GM19452 (cell line): ENCODE measurements around the gene RALY.

Source experiments
- ATAC-seq: cut with Tn5 transposase; IDR thresholded peaks from one replicate; pipeline ENCODE4 v1.9.1; 2021; ENCODE audit not compliant: unreplicated experiment

The RALY gene

DNA sequence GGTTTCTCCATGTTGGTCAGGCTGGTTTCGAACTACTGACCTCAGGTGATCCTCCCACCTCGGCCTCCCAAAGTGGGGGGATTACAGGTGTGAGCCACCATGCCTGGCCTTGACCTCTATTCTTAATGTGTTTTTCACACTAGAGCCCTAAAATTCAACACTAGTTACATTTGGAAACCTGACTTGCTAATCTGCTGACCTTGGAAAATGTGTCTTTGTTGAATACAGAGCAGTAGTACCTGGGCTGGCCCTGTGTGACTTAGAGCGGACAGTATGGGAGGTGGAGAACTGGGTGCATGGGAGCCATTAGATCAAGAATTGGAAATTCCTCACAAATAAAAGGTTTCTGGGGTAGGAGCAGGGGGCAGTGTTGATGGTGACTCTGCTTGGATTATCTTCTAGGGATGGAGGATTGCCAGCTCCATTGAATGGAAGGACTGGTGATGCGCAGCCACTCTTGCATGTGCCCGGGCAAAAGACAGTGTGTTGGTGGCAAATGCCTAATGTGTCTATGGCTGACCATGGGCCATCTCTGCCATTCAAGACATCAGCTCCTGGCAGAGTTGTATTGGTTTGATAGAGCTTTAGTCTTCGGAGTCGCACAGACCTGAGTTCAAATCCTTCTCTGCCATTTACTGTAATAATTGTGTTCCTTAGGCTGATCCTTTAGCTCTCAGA is 53.4 kb downstream of the RALY start:
- ATAC-seq = no peak

DNA sequence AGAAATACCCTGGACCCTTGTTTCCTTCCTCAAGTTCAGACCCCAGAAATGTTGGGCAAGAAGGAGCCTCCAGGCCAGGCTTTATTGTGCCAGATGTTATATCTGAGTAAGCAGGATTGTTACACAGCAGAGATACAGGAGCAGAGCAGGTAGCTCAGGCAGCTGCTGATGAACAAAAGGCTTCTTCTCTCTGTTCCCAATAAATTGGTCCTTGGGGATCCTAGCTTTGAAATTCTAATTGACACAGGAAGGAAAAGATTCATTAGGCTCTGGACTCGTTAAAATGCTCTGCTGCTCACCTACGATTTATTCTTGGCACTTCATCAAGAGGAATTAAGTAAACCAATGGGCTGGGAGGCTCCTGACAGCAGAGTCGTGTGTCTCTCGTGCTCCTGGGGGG is 54.2 kb downstream of the RALY start:
- ATAC-seq = no peak

DNA sequence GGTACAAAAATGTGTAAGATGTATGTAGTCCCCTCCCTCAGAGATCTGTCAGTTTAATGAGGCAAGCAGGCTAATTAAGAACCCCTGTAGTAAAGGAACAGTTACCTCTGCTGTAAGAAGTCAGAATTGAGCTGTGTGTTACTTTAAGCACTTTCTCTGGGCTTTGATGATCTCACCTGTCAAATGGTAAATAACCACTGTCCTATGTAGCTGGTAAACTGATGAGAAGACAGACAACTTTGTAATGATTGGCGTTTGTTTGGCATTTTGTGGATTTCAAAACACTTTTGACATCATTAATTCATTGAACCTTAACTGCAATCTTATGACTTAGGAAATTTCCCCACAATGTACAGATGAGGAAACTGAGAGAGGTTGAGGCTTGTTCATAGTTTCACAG is 55.7 kb downstream of the RALY start:
- no peak for ATAC-seq

DNA sequence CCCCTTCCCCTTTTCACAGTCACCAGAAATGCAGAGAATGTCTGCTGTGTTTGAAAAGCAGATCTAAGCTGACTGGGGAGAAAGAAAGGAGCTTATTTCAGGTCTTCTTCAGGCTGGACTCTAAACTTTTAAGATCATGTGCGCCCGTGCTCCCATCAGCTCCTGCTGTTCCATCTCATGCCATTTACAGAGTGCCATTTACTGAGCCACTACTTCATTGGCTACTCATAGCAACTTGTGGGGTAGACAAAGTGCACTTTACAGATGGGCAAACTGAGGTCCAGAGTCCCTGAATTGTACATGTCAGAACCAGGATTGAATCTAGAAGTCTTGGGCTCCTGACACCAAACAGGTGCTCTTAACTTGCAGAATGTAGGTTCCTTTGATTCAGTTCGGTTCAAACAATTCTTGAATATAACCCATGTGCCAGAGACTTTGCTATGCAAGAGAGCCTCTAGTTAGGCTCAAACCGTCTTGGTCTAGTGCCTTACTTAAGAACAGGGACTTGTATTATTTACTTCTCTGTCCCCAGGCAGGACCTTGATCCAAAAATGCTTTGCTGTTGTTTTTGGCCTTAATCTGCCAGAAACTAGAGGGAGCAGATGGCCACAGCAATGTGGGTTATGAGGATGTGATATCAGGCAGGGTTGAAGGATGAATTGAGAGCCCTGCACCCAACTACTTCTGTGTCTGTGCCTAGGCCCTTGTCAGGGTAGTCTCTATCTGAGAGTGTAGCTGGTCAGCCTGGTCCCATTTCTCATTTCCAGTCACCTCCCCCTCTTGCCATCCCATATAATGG is 56.4 kb downstream of the RALY start:
- ATAC-seq = no peak

DNA sequence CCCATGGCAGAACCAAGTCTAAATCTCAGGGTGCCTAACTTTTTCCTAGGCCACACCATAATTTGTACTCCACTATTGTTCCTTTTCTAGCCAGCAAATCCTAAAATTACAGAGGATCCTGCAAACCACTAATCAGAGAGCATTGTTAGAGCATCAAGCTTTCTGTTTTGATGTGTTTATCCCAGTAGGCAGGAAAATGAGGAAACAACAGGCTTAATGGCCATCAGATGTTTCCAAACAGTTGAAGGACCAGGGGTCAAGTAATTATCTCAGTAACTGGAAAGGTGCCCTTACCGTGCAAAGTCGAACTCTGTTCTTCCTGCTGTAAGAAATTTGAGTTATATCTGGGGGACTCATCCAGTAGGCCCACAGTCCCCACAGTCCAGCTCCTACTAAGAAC is 58.7 kb downstream of the RALY start:
- no peak for ATAC-seq

DNA sequence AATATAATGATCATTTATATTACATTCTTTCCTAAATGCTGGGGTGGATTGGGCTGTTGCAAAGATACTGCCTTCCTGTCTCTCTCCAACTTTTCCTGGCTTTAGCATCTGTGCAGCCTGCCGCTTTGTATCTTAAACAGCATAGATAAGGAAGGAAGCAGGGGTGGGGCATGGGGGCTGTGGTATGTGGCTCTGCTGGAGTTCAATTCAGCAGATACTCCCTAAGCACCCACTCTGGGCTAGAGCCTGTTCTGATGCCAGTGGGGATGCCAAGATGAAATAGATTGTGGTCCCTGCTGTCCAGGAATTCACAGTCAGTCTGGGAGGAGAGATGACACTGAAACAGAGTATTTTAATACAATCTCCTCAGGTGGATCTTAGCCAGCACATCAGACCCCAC is 61.6 kb downstream of the RALY start:
- ATAC-seq = no peak

DNA sequence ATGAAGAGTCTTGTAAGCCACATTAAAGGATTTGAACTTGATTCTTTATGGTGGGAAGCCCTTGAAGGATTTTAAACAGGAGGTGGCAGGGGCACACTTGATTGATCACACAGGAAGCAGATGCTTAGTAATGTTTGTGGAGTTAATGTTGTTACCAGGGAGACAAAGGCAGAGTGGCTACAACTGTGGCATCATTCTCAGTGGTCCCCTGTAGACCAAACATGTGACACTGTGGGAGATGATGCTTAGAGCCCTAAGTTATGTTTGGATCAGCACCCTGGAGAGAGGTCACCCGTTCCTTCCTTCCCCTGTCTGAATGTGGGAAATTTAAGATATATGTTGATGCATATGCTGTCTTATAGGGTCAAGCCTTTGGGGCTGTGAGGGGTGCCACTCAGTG is 65.1 kb downstream of the RALY start:
- ATAC-seq = no peak

DNA sequence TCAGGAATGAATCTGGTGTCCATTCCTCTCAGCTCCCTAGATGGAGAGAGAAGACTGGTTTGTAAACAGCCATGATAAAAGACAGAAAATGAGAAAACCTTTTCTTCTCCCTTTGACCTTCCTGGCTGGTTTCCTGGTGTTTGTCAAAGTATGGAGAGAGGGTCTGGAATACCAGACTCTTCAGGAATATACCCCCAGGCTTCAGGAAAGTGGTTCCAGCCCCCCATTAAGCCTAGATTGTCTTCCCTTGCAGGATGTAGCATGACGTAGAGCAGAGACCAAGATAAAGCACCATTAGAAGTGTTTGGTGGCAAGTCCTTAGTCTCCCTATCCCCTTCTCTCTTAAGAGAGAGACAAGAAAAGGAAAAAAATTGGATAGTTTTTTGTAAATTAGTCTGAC is 67.3 kb downstream of the RALY start:
- ATAC-seq = no peak

DNA sequence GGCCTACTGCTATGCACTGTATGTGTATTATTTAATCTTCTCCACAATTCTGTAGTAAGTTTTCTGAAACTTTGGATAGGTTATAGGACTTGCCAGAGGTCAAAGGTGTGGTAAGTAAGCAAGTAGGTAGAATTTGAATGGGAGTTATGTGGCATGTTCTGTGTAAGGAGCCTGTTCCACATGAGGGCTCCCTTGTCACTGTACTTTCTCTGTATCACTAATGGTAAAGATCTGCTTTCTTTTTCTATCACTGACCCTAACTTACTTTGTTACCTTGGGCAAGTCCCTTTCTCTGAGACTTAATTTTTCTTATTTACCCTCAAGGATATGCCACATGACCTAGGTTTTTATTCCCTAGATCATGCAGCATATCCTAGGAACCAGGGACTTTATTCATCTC is 68.0 kb downstream of the RALY start:
- no peak for ATAC-seq

DNA sequence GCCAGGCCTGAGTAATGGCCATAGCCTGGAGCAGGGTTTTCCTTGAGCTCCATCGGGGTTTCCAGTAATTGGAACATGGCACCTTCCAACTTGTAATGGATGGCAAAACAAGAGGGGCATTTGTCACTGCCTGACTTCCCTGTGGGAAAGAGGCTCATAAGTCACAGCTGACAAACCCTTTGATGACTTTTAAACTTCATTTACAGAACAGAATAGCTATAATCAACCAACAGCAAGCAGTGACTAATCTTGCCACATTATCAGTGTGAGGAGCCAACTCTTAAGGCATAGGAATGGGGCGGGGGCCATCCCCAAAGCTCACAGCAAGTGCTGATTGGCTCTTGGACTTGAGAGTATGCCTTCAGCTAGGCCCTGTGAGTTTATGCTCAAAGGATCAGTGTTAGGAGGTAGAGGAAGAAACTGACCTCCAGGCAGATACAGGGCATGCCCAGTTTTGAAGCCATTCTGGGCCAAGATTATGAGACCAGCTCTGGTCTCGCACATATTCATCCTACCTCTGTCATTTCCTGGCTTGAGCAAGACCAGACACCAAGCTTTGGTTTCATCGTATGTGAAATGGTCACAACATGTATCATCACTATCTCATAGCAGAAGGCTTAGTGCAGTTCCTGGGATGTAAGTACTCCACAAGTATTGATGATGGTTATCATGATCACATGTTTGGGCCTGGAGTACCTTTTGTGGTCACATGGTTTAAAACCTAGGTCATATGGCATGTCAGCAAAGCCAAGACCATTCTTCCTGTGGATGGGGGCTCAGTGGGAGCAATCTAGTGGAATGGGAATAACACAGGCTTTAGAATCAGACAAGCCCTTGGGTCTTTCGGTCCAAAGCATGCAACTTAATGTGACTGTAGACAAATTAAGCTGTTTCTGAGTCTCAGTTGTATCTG is 69.1 kb downstream of the RALY start:
- no peak for ATAC-seq

DNA sequence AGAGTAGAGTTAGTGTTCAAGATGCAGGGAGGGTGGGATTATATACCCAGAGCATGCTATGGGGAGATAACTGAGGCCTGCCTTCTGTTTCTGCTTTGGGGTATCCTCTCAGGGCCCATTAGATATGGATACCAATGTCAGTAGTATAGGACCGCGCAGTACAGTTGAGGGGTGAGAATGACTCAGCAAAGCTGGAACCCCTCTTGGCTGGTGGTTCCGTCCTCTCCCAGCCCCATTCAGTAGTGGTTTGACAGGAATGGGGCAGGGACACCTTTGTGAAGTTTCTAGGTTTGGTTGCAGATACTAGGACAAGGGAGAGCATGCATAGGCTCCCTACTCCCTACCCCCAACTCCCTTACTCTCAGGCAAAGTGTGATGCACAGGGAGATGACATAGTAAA is 70.6 kb downstream of the RALY start:
- no peak for ATAC-seq

DNA sequence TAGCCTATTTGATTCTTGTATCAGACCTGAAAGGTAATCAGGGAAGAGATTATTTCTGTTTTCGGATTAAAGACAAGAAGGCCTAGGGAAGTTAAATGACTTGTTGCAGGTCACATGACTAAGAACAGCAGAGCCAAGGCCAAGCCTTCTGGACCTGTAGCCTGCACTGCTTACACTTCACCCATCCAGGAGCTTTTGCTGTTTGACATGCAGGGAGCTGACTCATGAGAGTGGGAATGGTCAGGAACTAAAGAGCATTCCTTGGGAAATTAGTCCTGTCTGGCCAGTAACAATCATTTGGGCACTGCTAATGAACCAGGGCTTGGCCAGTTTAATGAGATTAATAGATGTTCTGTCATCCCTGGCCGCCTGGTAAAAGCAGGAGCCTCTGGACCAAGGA is 71.5 kb downstream of the RALY start:
- ATAC-seq = no peak

DNA sequence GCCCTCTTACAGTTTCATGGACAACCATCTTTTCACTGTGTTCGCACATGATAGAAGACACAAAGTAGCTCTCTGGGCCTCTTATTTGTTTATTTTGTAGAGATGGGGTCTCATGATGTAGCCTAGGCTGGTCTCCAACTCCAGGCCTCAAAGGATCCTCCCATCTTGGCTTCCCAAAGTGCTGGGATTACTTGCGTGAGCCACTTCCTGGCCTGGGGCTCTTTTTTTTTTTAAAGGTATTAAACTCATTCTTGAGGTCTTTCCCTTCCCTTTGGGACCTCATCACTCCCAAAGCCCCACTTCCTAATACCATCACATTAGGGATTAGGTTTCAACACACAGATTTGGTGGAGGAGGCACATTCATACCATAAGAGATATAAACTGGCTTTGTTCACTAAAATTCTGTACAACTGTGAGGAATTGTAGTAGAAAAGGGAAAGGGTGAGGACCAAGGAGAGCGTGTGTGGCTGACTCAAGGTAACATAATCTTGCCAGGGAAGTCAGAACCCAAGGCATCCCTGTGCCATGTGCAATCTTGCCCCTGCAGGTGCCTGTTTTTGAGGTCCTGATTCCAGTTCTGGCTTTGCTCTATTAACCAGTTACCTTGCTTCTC is 72.9 kb downstream of the RALY start:
- ATAC-seq = no peak

DNA sequence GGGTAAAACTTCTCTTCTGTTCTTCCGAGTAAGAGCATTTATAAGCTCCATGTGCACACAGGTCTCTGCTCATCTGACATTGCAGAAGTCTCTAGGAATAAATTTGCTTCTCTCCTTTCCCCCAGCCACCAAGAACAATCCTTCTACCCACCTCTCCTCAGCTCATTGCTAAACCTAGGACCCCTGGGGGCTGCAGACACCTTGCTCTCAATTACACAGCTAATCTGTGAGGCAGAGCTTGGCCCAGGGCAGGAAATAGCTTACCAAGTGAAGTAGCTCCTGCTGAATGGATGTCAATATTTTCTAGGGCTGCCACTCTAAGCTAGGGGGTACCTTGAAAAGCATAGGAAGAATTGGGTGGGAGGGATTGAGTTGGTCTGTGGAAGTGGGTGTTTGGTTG is 74.3 kb downstream of the RALY start:
- ATAC-seq = no peak

DNA sequence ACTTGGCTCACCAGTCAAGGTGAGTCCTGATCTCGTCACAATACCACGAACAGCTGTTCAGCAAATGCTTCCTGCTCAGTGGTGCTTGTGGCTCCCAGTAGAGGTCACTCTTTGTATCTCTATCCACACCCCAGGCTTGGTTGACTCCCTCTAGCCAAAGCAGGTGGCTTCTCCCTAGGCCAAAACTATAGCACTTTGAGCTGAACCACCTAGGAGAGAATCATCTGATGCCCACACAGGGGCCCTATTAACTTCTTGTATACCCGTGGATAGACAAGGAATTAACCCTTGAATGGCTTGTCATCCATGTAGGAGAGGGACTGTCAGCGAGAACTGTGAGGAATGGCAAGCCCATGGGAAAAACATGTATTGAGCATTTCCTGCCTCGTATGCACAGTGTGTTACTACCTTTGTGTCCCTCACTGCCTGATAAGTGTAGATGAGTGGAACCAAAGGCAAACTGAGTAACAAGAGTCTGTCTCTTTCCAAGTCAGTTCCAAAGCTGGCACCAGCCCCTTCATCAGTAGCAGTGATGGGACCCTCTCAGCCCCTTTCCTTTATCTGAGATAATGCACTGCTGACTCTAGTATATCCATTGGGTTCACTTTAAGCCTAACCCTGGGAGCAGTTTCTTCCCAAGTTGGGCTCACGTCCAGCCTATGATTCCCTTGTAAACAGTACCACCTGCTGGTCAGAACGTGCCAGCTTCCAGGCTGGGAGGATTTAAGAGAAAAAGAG is 75.8 kb downstream of the RALY start:
- no peak for ATAC-seq

DNA sequence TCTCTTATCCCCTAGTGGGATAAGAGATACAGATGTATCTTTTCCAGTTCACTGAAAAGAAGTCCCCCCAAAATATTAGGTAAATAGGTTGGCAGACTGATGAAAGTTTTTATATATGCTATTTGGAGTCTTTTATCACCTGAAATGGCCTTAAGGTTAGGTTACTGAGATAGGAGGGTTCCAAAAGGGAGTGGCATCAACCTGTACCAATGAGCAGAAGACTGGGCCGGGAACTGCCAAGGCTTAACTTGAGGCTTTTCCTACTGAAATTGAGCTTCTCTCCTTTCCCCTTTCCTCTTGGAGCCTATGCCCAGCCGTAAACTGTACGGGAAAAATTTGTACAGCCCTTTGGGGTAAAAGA is 76.3 kb downstream of the RALY start:
- no peak for ATAC-seq

DNA sequence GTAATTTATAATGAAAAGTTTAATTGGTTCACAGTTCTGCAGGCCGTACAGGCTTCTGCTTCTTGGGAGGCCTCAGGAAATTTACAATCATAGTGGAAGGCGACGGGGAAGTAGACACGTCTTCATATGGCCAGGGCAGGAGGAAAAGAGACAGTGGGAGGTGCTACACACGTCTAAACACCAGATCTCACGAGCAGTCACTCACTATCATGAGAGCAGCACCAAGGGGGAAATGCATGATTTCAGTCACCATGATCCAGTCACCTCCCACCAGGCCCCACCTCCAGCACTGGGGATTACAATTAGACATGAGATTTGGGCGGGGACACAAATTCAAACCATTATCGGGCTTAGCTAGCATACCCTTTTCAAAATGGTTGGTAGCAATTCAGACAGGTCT is 77.1 kb downstream of the RALY start:
- no peak for ATAC-seq

DNA sequence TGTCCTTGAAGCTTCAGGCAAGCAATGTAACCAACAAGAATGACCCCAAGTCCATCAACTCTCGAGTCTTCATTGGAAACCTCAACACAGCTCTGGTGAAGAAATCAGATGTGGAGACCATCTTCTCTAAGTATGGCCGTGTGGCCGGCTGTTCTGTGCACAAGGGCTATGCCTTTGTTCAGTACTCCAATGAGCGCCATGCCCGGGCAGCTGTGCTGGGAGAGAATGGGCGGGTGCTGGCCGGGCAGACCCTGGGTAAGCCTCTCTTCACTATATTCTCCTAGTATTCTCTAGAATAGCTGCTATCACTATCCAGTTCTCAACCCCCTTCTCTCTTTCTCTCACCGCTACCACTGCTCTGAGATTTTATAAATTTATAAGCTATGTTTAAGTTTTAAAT is 78.4 kb downstream of the RALY start:
- ATAC-seq = no peak

DNA sequence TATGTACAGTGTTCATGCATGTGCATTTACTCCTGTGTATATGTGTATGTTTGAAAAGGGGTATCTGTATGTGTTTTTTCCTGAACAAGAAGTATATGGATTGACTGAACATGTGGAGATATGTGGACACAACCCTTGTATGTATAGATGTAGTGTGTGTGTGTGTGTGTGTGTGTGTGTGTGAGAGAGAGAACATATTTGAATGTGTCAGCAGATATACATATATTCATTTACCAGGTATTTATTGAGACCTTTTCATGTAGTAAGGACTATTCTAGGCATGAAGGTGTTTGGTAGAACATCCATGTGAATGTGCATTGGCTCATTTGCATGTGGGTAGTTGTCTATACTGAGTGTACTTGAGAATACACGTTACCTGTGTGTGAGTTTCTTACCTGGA is 79.1 kb downstream of the RALY start:
- no peak for ATAC-seq

DNA sequence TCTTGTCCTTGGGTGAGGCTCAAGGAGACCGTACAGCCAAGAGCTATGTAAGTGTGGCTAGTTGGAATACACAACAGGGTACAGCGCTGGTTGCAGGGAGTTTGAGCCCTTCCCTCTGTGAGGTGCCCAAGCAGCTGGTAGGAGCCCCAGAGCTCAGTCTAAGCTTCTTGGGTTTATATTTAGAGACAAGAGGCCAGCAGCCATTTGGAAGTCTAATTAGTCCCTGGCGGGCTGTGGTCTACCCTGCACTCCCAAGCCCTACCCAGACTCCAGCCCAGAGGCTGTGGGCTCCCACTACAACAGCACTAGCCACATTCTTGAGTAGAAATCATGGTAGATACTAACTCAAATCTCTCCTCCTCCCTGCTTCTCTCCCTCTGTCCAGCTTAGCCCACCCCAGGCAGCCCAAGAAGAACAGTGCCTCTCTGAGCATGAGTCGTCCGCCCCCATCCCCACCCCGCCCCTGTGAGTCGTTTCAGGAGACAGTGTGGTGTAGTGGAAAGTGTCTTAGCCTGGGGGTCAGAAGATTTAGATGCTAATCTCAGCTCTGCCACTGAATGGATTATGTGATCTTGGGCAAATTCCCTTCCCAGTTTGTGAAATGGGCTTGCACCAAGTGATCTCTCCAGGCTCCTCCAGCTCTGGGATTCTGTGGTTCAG is 80.5 kb downstream of the RALY start:
- ATAC-seq = no peak
